ENCODE measurements around the gene AKAP6.
"Not testable (repeated sequence)": the region's sequence is repeated elsewhere in the genome, so short reads cannot be mapped to it uniquely, and the experiment has no call there.

AKAP6 gene

GRCh38 chr14:32576977-32577376, 247.9 kb downstream of the AKAP6 start:
- no peak for DNase-seq (ENCODE audit: low read depth)

GRCh38 chr14:32578181-32578580, 249.1 kb downstream of the AKAP6 start:
- no peak for DNase-seq (ENCODE audit: low read depth)

- DNase-seq (ENCODE audit: low read depth): not testable (repeated sequence)
Measured at GRCh38 chr14:32583427-32583826, 254.3 kb downstream of the AKAP6 start.

- DNase-seq (ENCODE audit: low read depth): no peak
Measured at GRCh38 chr14:32584079-32584478, 255.0 kb downstream of the AKAP6 start.

- DNase-seq (ENCODE audit: low read depth): no peak
Measured at GRCh38 chr14:32587461-32587860, 258.4 kb downstream of the AKAP6 start.

GRCh38 chr14:32588448-32589320, 259.6 kb downstream of the AKAP6 start:
- no peak for DNase-seq (ENCODE audit: low read depth)

- no peak for DNase-seq (ENCODE audit: low read depth)
Measured at GRCh38 chr14:32590157-32590556, 261.1 kb downstream of the AKAP6 start.

GRCh38 chr14:32593290-32593942, 264.3 kb downstream of the AKAP6 start:
- DNase-seq (ENCODE audit: low read depth): no peak

- DNase-seq (ENCODE audit: low read depth): no peak
Measured at GRCh38 chr14:32594766-32595165, 265.7 kb downstream of the AKAP6 start.

- no peak for DNase-seq (ENCODE audit: low read depth)
Measured at GRCh38 chr14:32595497-32595896, 266.4 kb downstream of the AKAP6 start.

GRCh38 chr14:32596390-32596789, 267.3 kb downstream of the AKAP6 start:
- DNase-seq (ENCODE audit: low read depth): no peak

- no peak for DNase-seq (ENCODE audit: low read depth)
Measured at GRCh38 chr14:32597771-32598170, 268.7 kb downstream of the AKAP6 start.

- no peak for DNase-seq (ENCODE audit: low read depth)
Measured at GRCh38 chr14:32601069-32601468, 272.0 kb downstream of the AKAP6 start.

- no peak for DNase-seq (ENCODE audit: low read depth)
Measured at GRCh38 chr14:32601906-32602305, 272.8 kb downstream of the AKAP6 start.

- no peak for DNase-seq (ENCODE audit: low read depth)
Measured at GRCh38 chr14:32602699-32603098, 273.6 kb downstream of the AKAP6 start.

GRCh38 chr14:32603992-32604565, 275.0 kb downstream of the AKAP6 start:
- DNase-seq (ENCODE audit: low read depth): no peak

- no peak for DNase-seq (ENCODE audit: low read depth)
Measured at GRCh38 chr14:32606301-32606700, 277.2 kb downstream of the AKAP6 start.

- DNase-seq (ENCODE audit: low read depth): no peak
Measured at GRCh38 chr14:32607399-32607798, 278.3 kb downstream of the AKAP6 start.

- no peak for DNase-seq (ENCODE audit: low read depth)
Measured at GRCh38 chr14:32608857-32609256, 279.8 kb downstream of the AKAP6 start.

GRCh38 chr14:32609388-32609787, 280.3 kb downstream of the AKAP6 start:
- no peak for DNase-seq (ENCODE audit: low read depth)

GRCh38 chr14:32611752-32612151, 282.7 kb downstream of the AKAP6 start:
- DNase-seq (ENCODE audit: low read depth): no peak

- no peak for DNase-seq (ENCODE audit: low read depth)
Measured at GRCh38 chr14:32618991-32619390, 289.9 kb downstream of the AKAP6 start.

- no peak for DNase-seq (ENCODE audit: low read depth)
Measured at GRCh38 chr14:32620303-32620702, 291.2 kb downstream of the AKAP6 start.

Data from stimulated activated CD4-positive, alpha-beta T cell treated with anti-CD3 and anti-CD28 coated beads, Interleukin-2, amount 100 ng/mL, for 4 hours (primary cell).